IMR-90 (cell line): ENCODE results near the gene GGNBP2. TPM values are rescaled to one million over a fixed set of nuclear protein-coding genes. Genes with fewer than 3 reads are reported as not detected.

Experiments
- ATAC-seq: fragments of 200-7000 bp; cut with Tn5 transposase; 2 replicates; pipeline ENCODE4 v1.9.1; 2020; ENCODE audit warnings: low read depth, mild to moderate bottlenecking, moderate library complexity
- Bru-seq: library from RNA; stranded (reverse); fragments of 400-500 nt; gene quantifications from one replicate; lab custom pipeline; 2021; lab: Mats Ljungman, UMichigan
- BruChase-seq, 2 experiments: library from RNA; stranded (reverse); fragments of 400-500 nt; gene quantifications; one replicate each; lab custom pipeline; 2021; lab: Mats Ljungman, UMichigan
- BruUV-seq: library from RNA; stranded (reverse); fragments of 400-500 nt; replicated peaks from 2 replicates; lab custom pipeline; 2021; lab: Mats Ljungman, UMichigan
- CTCF ChIA-PET: fragments of 300-600 bp; formaldehyde crosslinking; extraction: SDS; loops from one replicate; lab custom pipeline; 2021; ENCODE audit warnings: antibody characterized with exemption; lab: Yijun Ruan, JAX
- POLR2A ChIA-PET: fragments of 300-600 bp; sonication (Branson Sonifier 250); formaldehyde crosslinking; loops from one replicate; lab custom pipeline; 2022; ENCODE audit warnings: antibody characterized with exemption; ENCODE audit not compliant: unreplicated experiment; lab: Charles Lee
- DNase-seq: peaks from one replicate; pipeline ENCODE4 v3.0.0; 2013
- H2AFZ ChIP-seq: replicated peaks from 2 replicates; pipeline ENCODE3; 2013; ENCODE audit warnings: low read length, mild to moderate bottlenecking; ENCODE audit not compliant: poor library complexity
- H2AK5ac ChIP-seq: 2 replicates; pipeline ENCODE4 v1.6.1; 2013; ENCODE audit warnings: low read depth, low read length, inconsistent platforms
- H2AK9ac ChIP-seq: replicated peaks from 2 replicates; pipeline ENCODE3; 2013; ENCODE audit warnings: mild to moderate bottlenecking, low read depth, low read length, moderate library complexity; ENCODE audit not compliant: poor library complexity
- H2BK120ac ChIP-seq: 2 replicates; pipeline ENCODE4 v1.6.1; 2013; ENCODE audit warnings: low read depth, low read length, inconsistent platforms
- H2BK15ac ChIP-seq: 3 replicates; pipeline ENCODE4 v1.6.1; 2013; ENCODE audit warnings: low read depth, low read length, inconsistent platforms
- H2BK20ac ChIP-seq: 2 replicates; pipeline ENCODE4 v1.6.1; 2013; ENCODE audit warnings: low read depth, mild to moderate bottlenecking, inconsistent platforms, low read length, moderate library complexity
- H2BK5ac ChIP-seq: 2 replicates; pipeline ENCODE4 v1.6.1; 2013; ENCODE audit warnings: mild to moderate bottlenecking, low read depth, low read length, inconsistent platforms; ENCODE audit not compliant: poor library complexity, severe bottlenecking
- H3K14ac ChIP-seq: replicated peaks from 2 replicates; pipeline ENCODE4 v1.6.1; 2013; ENCODE audit warnings: low read depth, low read length, inconsistent platforms
- H3K18ac ChIP-seq: 2 replicates; pipeline ENCODE4 v1.6.1; 2013; ENCODE audit warnings: low read depth, low read length, control low read depth
- H3K23ac ChIP-seq: 2 replicates; pipeline ENCODE4 v1.6.1; 2013; ENCODE audit warnings: low read depth, low read length, inconsistent platforms
- H3K27ac ChIP-seq: 2 replicates; pipeline ENCODE4 v1.5.1; 2013; ENCODE audit warnings: mild to moderate bottlenecking, control low read depth, low read length; ENCODE audit not compliant: insufficient read depth
- H3K27me3 ChIP-seq: 2 replicates; pipeline ENCODE4 v1.6.1; 2013; ENCODE audit warnings: low read length; ENCODE audit not compliant: control insufficient read depth, insufficient read depth
- H3K36me3 ChIP-seq: 2 replicates; pipeline ENCODE4 v1.6.1; 2013; ENCODE audit warnings: low read length, mixed read lengths; ENCODE audit not compliant: control insufficient read depth, insufficient read depth
- H3K4ac ChIP-seq: 2 replicates; pipeline ENCODE4 v1.6.1; 2013; ENCODE audit warnings: low read depth, low read length, inconsistent platforms
- H3K4me1 ChIP-seq: 2 replicates; pipeline ENCODE4 v1.6.1; 2013; ENCODE audit warnings: low read length, mixed read lengths; ENCODE audit not compliant: control insufficient read depth, insufficient read depth
- H3K4me2 ChIP-seq: 2 replicates; pipeline ENCODE4 v1.6.1; 2013; ENCODE audit warnings: low read depth, mild to moderate bottlenecking, control low read depth, low read length, moderate library complexity
- H3K4me3 ChIP-seq: 2 replicates; pipeline ENCODE4 v1.5.1; 2013; ENCODE audit warnings: low read depth, mild to moderate bottlenecking, control low read depth, low read length, moderate library complexity; ENCODE audit not compliant: insufficient read depth
- H3K56ac ChIP-seq: 2 replicates; pipeline ENCODE4 v1.6.1; 2013; ENCODE audit warnings: low read length, inconsistent platforms; ENCODE audit not compliant: insufficient read depth; ENCODE audit errors: extremely low read depth
- H3K79me1 ChIP-seq, 2 experiments: 2 replicates each; pipeline ENCODE4 v1.6.1; 2013; ENCODE audit warnings: low read length in 2 of 2, inconsistent platforms in 1 of 2, low read depth in 1 of 2
- H3K9ac ChIP-seq: 2 replicates; pipeline ENCODE4 v1.6.1; 2013; ENCODE audit warnings: low read depth, low read length, control low read depth
- H3K9me1 ChIP-seq: 2 replicates; pipeline ENCODE4 v1.6.1; 2013; ENCODE audit warnings: low read length, inconsistent platforms; ENCODE audit not compliant: insufficient read depth
- H3K9me3 ChIP-seq: 2 replicates; pipeline ENCODE4 v1.6.1; 2013; ENCODE audit warnings: low read length; ENCODE audit not compliant: control insufficient read depth, insufficient read depth
- H4K20me1 ChIP-seq: 2 replicates; pipeline ENCODE4 v1.6.1; 2013; ENCODE audit warnings: low read length, inconsistent platforms; ENCODE audit not compliant: insufficient read depth
- H4K5ac ChIP-seq: 2 replicates; pipeline ENCODE4 v1.6.1; 2013; ENCODE audit warnings: mild to moderate bottlenecking, low read depth, low read length, control low read depth
- H4K8ac ChIP-seq, 2 experiments: 2 replicates each; pipeline ENCODE4 v1.6.1; 2013; ENCODE audit warnings: low read depth in 2 of 2, low read length in 2 of 2, control low read depth in 1 of 2, inconsistent platforms in 1 of 2
- H4K91ac ChIP-seq: 2 replicates; pipeline ENCODE4 v1.6.1; 2013; ENCODE audit warnings: low read depth, low read length, inconsistent platforms; ENCODE audit not compliant: insufficient read depth
- BHLHE40 ChIP-seq: fragments of 150-350 bp; IDR thresholded peaks from 2 replicates; pipeline ENCODE4 v1.6.1; 2016; ENCODE audit warnings: mild to moderate bottlenecking, low read depth, low read length
- CHD1 ChIP-seq: IDR thresholded peaks from 2 replicates; pipeline ENCODE4 v1.6.1; 2012; ENCODE audit warnings: low read depth, low read length, improper control_type of control experiment
- MAZ ChIP-seq: IDR thresholded peaks from 2 replicates; pipeline ENCODE4 v1.6.1; 2012; ENCODE audit warnings: low read depth, mild to moderate bottlenecking, low read length, improper control_type of control experiment, moderate library complexity, borderline replicate concordance
- MXI1 ChIP-seq: IDR thresholded peaks from 2 replicates; pipeline ENCODE4 v1.6.1; 2012; ENCODE audit warnings: low read depth, mild to moderate bottlenecking, low read length, moderate library complexity, borderline replicate concordance
- POLR2A ChIP-seq: IDR thresholded peaks from 2 replicates; pipeline ENCODE4 v1.6.1; 2012; ENCODE audit warnings: mild to moderate bottlenecking, low read depth, low read length
- WGBS, 2 experiments: methylation state at CpG; one replicate each; pipeline versions ENCODE4 v1.1.5 to v1.1.7; 2013; ENCODE audit warnings: missing lambda C conversion rate in 2 of 2; ENCODE audit not compliant: insufficient read length in 1 of 2; ENCODE audit errors: extremely low coverage in 2 of 2; 5-methylcytosine and 5-hydroxymethylcytosine counted together
- dilution Hi-C: fragments of 300-500 bp; cut with HindIII; formaldehyde crosslinking; loops from one replicate; pipeline ENCODE4 v1.14.3; 2018; ENCODE audit warnings: low sequenced_read_pairs; ENCODE audit not compliant: unreplicated experiment
- in situ Hi-C: fragments of 300-500 bp; cut with MboI; formaldehyde crosslinking; loops from 3 replicates; pipeline ENCODE4 v1.14.3; 2019; ENCODE audit warnings: low sequenced_read_pairs, inconsistent platforms, mixed read lengths
- intact Hi-C: fragments of 100-400 bp; cut with micrococcal nuclease; formaldehyde crosslinking; loops from 2 replicates; pipeline ENCODE4 v1.10.0; 2022
- long read RNA-seq: library from polyadenylated mRNA; unstranded; transcript quantifications from one replicate; pipeline ENCODE4 v2.0.0, GENCODE V29; 2021; ENCODE audit not compliant: unreplicated experiment
- polyA plus RNA-seq, 3 experiments: library from polyadenylated mRNA; depleted of rRNA; stranded (reverse); fragments of >200 nt; gene quantifications; 2 replicates each; pipeline ENCODE4 v1.2.3, GENCODE V29; 2012; ENCODE audit warnings: low replicate concordance in 1 of 3
- total RNA-seq: library from RNA; depleted of rRNA; stranded (reverse); fragments of >200 nt; gene quantifications from 2 replicates; pipeline ENCODE4 v1.2.3, GENCODE V29; 2012; rRNA removed

GGNBP2 gene
- total RNA-seq = 40.7 and 44.2 TPM in 2 replicates
- polyA plus RNA-seq (2012; rRNA removed) = 47.7 and 56.2 TPM in 2 replicates
- polyA plus RNA-seq (2012; cell fraction: cytosol; rRNA removed) = 44.9 and 50.5 TPM in 2 replicates
- polyA plus RNA-seq (2012; cell fraction: nucleus; rRNA removed; ENCODE audit: low replicate concordance) = 88.1 and 211 TPM in 2 replicates
- Bru-seq, nascent RNA = percentile 94 among the genes with signal in this experiment
- percentile 92 among the genes with signal in this experiment for BruChase-seq, experiment 1, labeled RNA remaining after a 6-hour chase
- percentile 88 among the genes with signal in this experiment for BruChase-seq, experiment 2, labeled RNA remaining after a 2-hour chase
- long read RNA-seq, partial matches to known transcripts = 98 of 126 reads
- long read RNA-seq, other reads (novel, unspliced or antisense) = 20 of 126 reads

DNA sequence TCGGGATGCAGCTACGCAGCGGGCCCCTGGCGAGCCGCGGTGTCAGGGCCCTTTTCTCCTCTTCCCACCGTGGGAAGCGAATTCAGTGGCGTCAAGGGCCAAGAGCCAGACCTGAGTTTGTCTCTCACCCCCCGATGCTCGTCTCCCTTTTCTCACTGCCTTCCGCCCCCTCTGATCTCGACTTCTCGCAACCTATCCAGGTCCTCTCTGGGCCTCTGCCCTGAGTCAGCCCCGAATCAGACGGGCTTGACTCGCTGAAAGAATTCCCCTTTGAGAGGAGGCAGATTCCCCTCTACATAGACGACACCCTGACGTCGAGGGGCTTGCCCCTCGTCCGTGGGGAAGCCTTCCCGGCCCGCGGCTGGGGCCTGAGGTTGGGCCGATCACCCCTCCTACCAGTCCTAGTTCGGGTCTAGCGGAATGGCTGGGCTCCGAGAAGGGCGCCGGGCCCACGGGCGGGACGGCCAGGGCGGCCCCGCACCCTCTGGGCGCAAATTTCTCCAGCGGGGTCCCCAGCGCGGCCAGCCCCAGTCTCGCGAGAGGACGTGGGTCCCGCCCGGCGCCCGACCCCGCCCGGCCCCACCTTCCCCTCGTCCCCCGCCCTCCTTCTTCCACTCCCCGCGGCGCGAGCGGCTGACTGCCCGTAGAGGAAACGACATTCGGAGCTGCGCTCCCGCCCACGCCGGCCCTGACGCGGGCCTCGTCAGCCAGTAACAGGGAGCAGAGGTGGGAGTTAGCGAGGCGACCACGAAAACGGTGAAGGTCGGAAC, at the start of gene GGNBP2:
Gene GGNBP2 (plus strand): TSS at position 613 of the 770 bp plus-strand sequence. CDS start 806 bp downstream, outside the sequence.
- ChIA-PET CTCF (interaction anchor here (0.6 kb wide), 1 partner anchor 1287 kb away, joined by 8 read pairs; no protein-coding TSS in a partner anchor), POLR2A (interaction anchor here (0.5 to 0.6 kb wide), 3 partner anchors 26 to 428 kb away, joined by 4 to 9 read pairs (median 5); no protein-coding TSS in a partner anchor)
- ATAC-seq (peak; percentile 77), DNase-seq (peak; percentile 92)
- H3K4ac ChIP-seq = peak within 1 kb of the TSS; percentile 98
- H2AK5ac ChIP-seq = peak within 1 kb of the TSS; percentile 97
- peak within 1 kb of the TSS; percentile 97 for H3K4me3 ChIP-seq
- peak within 1 kb of the TSS; percentile 97 for H4K91ac ChIP-seq
- H3K4me2 ChIP-seq = peak within 1 kb of the TSS; percentile 98
- peak within 1 kb of the TSS; percentile 98 for H3K27ac ChIP-seq
- TSS peak; percentile 39 for BruUV-seq
- WGBS, 2 experiments = 0% methylated on average over 4 of the region's 71 CpGs; no CpG with 5 or more reads in 1 of the 2 experiments
- H3K9ac ChIP-seq = peak within 1 kb of the TSS; percentile 97
- in situ Hi-C loops (no loop called here), dilution Hi-C loops (no loop called here), intact Hi-C loops (loop anchor here (1.0 kb wide), 1 partner anchor 9 kb away; no protein-coding TSS in a partner anchor)
- H2BK120ac ChIP-seq = peak within 1 kb of the TSS; percentile 35
- peak; percentile 88 for TF ChIP-seq MAZ
- no peak for TF ChIP-seq BHLHE40
- TF ChIP-seq MXI1 = 0 out of 2 replicates have a peak, but pooled peaks have one; percentile 29
- peak; percentile 71; the same call in 1 of the 2 replicates for TF ChIP-seq CHD1
- TF ChIP-seq POLR2A = peak; percentile 95
- H2BK15ac ChIP-seq = no peak within 1 kb of the TSS
- peak within 1 kb of the TSS; percentile 95 for H3K23ac ChIP-seq
- H3K79me1 ChIP-seq = peaks cover 16 to 31% of the 10 kb centered on the region in 2 experiments; a peak in 3 of 4 replicates
- peak within 1 kb of the TSS; percentile 94 for H2BK5ac ChIP-seq
- H2AFZ ChIP-seq = peak within 1 kb of the TSS; percentile 99
- H4K20me1 ChIP-seq = peaks cover 40% of the 10 kb centered on the region
- H3K36me3 ChIP-seq = peaks cover 2% of the 10 kb centered on the region; the same call in 1 of the 2 replicates
- no peaks in the 10 kb centered on the region; the same call in 1 of the 2 replicates for H3K4me1 ChIP-seq
- H3K9me1 ChIP-seq = no peaks in the 10 kb centered on the region
- peak within 1 kb of the TSS; percentile 92 for H3K56ac ChIP-seq
- no peak within 1 kb of the TSS for H2BK20ac ChIP-seq
- H2AK9ac ChIP-seq = peak within 1 kb of the TSS; percentile 98
- H3K14ac ChIP-seq = peak within 1 kb of the TSS; percentile 96
- H3K9me3 ChIP-seq = no peaks in the 10 kb centered on the region
- peak within 1 kb of the TSS; percentile 88 to 93 for H4K8ac ChIP-seq
- H3K18ac ChIP-seq = peak within 1 kb of the TSS; percentile 95
- H4K5ac ChIP-seq = peak within 1 kb of the TSS; percentile 80
- H3K27me3 ChIP-seq = no peaks in the 10 kb centered on the region
